GM12875 (cell line): Measurements from ENCODE around the gene MYL7.

Experiments
- H3K4me3 ChIP-seq: one replicate; pipeline ENCODE4 v1.5.1; 2011; ENCODE audit warnings: low read depth, low read length, control low read depth
- CTCF ChIP-seq: IDR thresholded peaks from 2 replicates; pipeline ENCODE4 v1.5.1; 2011; ENCODE audit warnings: low read depth, mild to moderate bottlenecking, control low read depth, inconsistent platforms, low read length, moderate library complexity, borderline replicate concordance; ENCODE audit not compliant: insufficient read depth

The MYL7 gene

GRCh38 chr7:44103923-44104859 is 36.9 kb downstream of the MYL7 start, which contains the start of gene AEBP1:
TSS of gene AEBP1 (plus strand) at chr7:44104345. CDS start at chr7:44104666, 321 bp downstream.
- TF ChIP-seq CTCF, result no peak
- peak within 1 kb of the TSS; percentile 21 for H3K4me3 ChIP-seq

GRCh38 chr7:44103566-44103922 is 37.6 kb downstream of the MYL7 start:
- no peak for TF ChIP-seq CTCF
- H3K4me3 ChIP-seq, result no peak overlapping the region

- no peak overlapping the region for H3K4me3 ChIP-seq
- TF ChIP-seq CTCF, result no peak
These were observed 38.1 kb downstream of the MYL7 start for GRCh38 chr7:44102846-44103565.

- H3K4me3 ChIP-seq, result no peak overlapping the region
- TF ChIP-seq CTCF, result no peak
These were observed 38.9 kb downstream of the MYL7 start for GRCh38 chr7:44101966-44102845.

- no peak for TF ChIP-seq CTCF
- no peak overlapping the region for H3K4me3 ChIP-seq
These were observed 39.7 kb downstream of the MYL7 start for GRCh38 chr7:44101303-44101965.
